Endothelial cell of umbilical vein (primary cell): ENCODE results near the gene DYRK1A.

Source experiments
- EZH2 ChIP-seq: IDR thresholded peaks from 2 replicates; pipeline ENCODE4 v1.6.1; 2012; ENCODE audit warnings: borderline replicate concordance, low read depth, mild to moderate bottlenecking, moderate library complexity, low read length, inconsistent platforms; ENCODE audit not compliant: severe bottlenecking
- FOS ChIP-seq: IDR thresholded peaks from 2 replicates; pipeline ENCODE4 v1.6.1; 2011; ENCODE audit warnings: mild to moderate bottlenecking, low read length, moderate library complexity, borderline replicate concordance; ENCODE audit not compliant: insufficient read depth
- GATA2 ChIP-seq: IDR thresholded peaks from 2 replicates; pipeline ENCODE4 v1.7.0; 2011; ENCODE audit warnings: low read depth, mild to moderate bottlenecking, moderate library complexity, mixed read lengths, low read length; ENCODE audit not compliant: insufficient read length, insufficient read depth
- JUN ChIP-seq: IDR thresholded peaks from 2 replicates; pipeline ENCODE4 v1.6.1; 2011; ENCODE audit warnings: borderline replicate concordance, low read depth; ENCODE audit not compliant: insufficient read length, insufficient read depth
- MAX ChIP-seq: IDR thresholded peaks from 2 replicates; pipeline ENCODE4 v1.6.1; 2011; ENCODE audit not compliant: insufficient read depth, insufficient read length
- POLR2A ChIP-seq: IDR thresholded peaks from 2 replicates; pipeline ENCODE4 v1.6.1; 2012; ENCODE audit warnings: low read depth, mild to moderate bottlenecking, control low read depth, low read length
- POLR2AphosphoS5 ChIP-seq: IDR thresholded peaks from 2 replicates; pipeline ENCODE4 v1.6.1; 2012; ENCODE audit warnings: low read depth, mild to moderate bottlenecking, control low read depth, low read length, moderate library complexity; ENCODE audit not compliant: insufficient read depth
- TF ChIP-seq, protein P1 (sequence below), 2 donors: IDR thresholded peaks; 1 replicate in 1 of 2; 2 replicates in 1 of 2; pipeline ENCODE4 v1.5.1; 2011; ENCODE audit warnings: low read length in 2 of 2, mild to moderate bottlenecking in 2 of 2, moderate library complexity in 2 of 2, control low read depth in 1 of 2, inconsistent platforms in 1 of 2, low read depth in 1 of 2; ENCODE audit not compliant: insufficient read depth in 1 of 2; ENCODE audit errors: extremely low read depth in 1 of 2

- TF ChIP-seq, protein P1, sequence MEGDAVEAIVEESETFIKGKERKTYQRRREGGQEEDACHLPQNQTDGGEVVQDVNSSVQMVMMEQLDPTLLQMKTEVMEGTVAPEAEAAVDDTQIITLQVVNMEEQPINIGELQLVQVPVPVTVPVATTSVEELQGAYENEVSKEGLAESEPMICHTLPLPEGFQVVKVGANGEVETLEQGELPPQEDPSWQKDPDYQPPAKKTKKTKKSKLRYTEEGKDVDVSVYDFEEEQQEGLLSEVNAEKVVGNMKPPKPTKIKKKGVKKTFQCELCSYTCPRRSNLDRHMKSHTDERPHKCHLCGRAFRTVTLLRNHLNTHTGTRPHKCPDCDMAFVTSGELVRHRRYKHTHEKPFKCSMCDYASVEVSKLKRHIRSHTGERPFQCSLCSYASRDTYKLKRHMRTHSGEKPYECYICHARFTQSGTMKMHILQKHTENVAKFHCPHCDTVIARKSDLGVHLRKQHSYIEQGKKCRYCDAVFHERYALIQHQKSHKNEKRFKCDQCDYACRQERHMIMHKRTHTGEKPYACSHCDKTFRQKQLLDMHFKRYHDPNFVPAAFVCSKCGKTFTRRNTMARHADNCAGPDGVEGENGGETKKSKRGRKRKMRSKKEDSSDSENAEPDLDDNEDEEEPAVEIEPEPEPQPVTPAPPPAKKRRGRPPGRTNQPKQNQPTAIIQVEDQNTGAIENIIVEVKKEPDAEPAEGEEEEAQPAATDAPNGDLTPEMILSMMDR (IDR thresholded peaks at IDR 0.05; ENCODE audit: extremely low read depth in 1 of 2, insufficient read depth in 1 of 2, low read depth in 1 of 2, low read length in 2 of 2): no peak
- TF ChIP-seq POLR2A (no peak), POLR2AphosphoS5 (no peak), EZH2 (no peak), GATA2 (no peak), MAX (no peak), FOS (no peak), JUN (no peak)
Measured at GRCh38 chr21:37412603-37413360, 46.2 kb downstream of the DYRK1A start.
